ENCODE results near the gene AGBL3.
"Not testable (repeated sequence)": the region's sequence is repeated elsewhere in the genome, so short reads cannot be mapped to it uniquely, and the experiment has no call there.

DNA sequence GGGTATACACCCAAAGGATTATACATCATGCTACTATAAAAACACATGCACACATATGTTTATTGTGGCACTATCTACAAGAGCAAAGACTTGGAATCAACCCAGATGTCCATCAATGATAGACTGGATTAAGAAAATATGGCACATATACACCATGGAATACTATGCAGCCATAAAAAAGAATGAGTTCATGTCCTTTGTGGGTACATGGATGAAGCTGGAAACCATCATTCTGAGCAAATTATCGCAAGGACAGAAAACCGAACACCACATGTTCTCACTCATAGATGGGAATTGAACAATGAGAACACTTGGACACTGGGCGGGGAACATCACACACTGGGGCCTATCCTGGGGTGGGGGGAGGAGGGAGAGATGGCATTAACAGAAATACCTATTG, 4.7 kb upstream of the AGBL3 start:
- TF ChIP-seq TAF1 (IDR thresholded peaks at IDR 0.05; ENCODE audit: low read depth, low read length); CBX5 (IDR thresholded peaks at IDR 0.05; ENCODE audit: low read depth, low read length); YY1 (IDR thresholded peaks at IDR 0.05; ENCODE audit: low read depth, low read length); SP2 (IDR thresholded peaks at IDR 0.05; ENCODE audit: low read length); BRCA1 (IDR thresholded peaks at IDR 0.05; ENCODE audit: low read depth, low read length); POLR2A (IDR thresholded peaks at IDR 0.05; ENCODE audit: control extremely low read depth in 1 of 2, low read depth in 2 of 2, low read length in 2 of 2); EP300 (IDR thresholded peaks at IDR 0.05; ENCODE audit: borderline replicate concordance in 1 of 2, low read depth in 2 of 2, low read length in 2 of 2); NRF1 (IDR thresholded peaks at IDR 0.05; ENCODE audit: low read depth, low read length); EZH2 (IDR thresholded peaks at IDR 0.05; ENCODE audit: low read depth, low read length, severe bottlenecking); POLR2AphosphoS5 (IDR thresholded peaks at IDR 0.05; ENCODE audit: low read depth, low read length); RAD21 (IDR thresholded peaks at IDR 0.05 in 1 of 2, conservative IDR thresholded peaks at IDR 0.05 in 1 of 2; ENCODE audit: low read depth in 2 of 2, low read length in 2 of 2); TCF12 (IDR thresholded peaks at IDR 0.05; ENCODE audit: low read depth, low read length); JUN (IDR thresholded peaks at IDR 0.05; ENCODE audit: low read depth, low read length): not testable (repeated sequence)
- TF ChIP-seq, protein P1, sequence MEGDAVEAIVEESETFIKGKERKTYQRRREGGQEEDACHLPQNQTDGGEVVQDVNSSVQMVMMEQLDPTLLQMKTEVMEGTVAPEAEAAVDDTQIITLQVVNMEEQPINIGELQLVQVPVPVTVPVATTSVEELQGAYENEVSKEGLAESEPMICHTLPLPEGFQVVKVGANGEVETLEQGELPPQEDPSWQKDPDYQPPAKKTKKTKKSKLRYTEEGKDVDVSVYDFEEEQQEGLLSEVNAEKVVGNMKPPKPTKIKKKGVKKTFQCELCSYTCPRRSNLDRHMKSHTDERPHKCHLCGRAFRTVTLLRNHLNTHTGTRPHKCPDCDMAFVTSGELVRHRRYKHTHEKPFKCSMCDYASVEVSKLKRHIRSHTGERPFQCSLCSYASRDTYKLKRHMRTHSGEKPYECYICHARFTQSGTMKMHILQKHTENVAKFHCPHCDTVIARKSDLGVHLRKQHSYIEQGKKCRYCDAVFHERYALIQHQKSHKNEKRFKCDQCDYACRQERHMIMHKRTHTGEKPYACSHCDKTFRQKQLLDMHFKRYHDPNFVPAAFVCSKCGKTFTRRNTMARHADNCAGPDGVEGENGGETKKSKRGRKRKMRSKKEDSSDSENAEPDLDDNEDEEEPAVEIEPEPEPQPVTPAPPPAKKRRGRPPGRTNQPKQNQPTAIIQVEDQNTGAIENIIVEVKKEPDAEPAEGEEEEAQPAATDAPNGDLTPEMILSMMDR (IDR thresholded peaks at IDR 0.05; ENCODE audit: control extremely low read depth in 1 of 3, insufficient read depth in 1 of 3, low read depth in 1 of 3, low read length in 3 of 3) = not testable (repeated sequence)

Data from H1 (cell line).